BJ (cell line): ENCODE data around the gene FSD1. TPM values are rescaled to one million over a fixed set of nuclear protein-coding genes. Genes with fewer than 3 reads are reported as not detected.
"Not testable (repeated sequence)": the region's sequence is repeated elsewhere in the genome, so short reads cannot be mapped to it uniquely, and the experiment has no call there.

Experiments used
- CTCF ChIA-PET: fragments of 350-600 bp; formaldehyde crosslinking; extraction: SDS; loops from one replicate; lab custom pipeline; 2021; ENCODE audit warnings: antibody characterized with exemption, inconsistent platforms; lab: Yijun Ruan, JAX
- POLR2A ChIA-PET: fragments of 300-600 bp; sonication (Branson Sonifier 250); formaldehyde crosslinking; extraction: SDS; loops from one replicate; lab custom pipeline; 2021; ENCODE audit warnings: antibody characterized with exemption; lab: Charles Lee
- DNase-seq: peaks from one replicate; pipeline ENCODE4 v3.0.0-alpha.2; 2011; ENCODE audit warnings: low read depth
- H3K27me3 ChIP-seq: 2 replicates; pipeline ENCODE4 v1.6.0; 2011; ENCODE audit warnings: low read length; ENCODE audit not compliant: control insufficient read depth, insufficient read depth
- H3K36me3 ChIP-seq: 2 replicates; pipeline ENCODE4 v1.5.1; 2011; ENCODE audit warnings: low read length; ENCODE audit not compliant: control insufficient read depth, insufficient read depth
- H3K4me3 ChIP-seq: 2 replicates; pipeline ENCODE4 v1.5.1; 2011; ENCODE audit warnings: low read depth, mild to moderate bottlenecking, control low read depth, low read length
- CTCF ChIP-seq: IDR thresholded peaks from 2 replicates; pipeline ENCODE4 v1.5.1; 2011; ENCODE audit warnings: low read depth, mild to moderate bottlenecking, control low read depth, inconsistent platforms, low read length, moderate library complexity; ENCODE audit not compliant: insufficient read depth
- polyA plus RNA-seq: library from polyadenylated mRNA; depleted of rRNA; stranded (reverse); fragments of >200 nt; gene quantifications from 2 replicates; pipeline ENCODE4 v1.2.3, GENCODE V29; 2011

The FSD1 gene
- polyA plus RNA-seq, 1 experiment, result 11.9 TPM

DNA sequence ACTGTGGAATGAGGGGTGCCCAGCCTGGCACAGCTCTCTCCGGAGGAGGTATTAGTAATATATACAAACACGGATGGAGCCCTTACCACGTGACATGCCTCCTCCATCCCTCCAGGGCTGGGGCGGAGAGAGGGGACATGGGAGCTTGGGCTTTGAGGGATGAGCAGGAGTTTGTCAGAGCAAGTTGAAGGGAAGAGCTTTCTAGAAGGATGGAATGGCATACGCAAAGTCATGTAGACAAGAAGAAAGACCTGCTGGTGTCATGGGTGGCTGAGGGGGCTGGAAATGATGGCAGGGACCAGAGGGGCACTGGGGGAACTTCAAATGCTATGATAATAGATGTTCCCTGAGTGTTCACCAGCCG, 41.6 kb downstream of the FSD1 start:
- Histone ChIP-seq H3K27me3 (no peaks in the 10 kb centered on the region), H3K4me3 (no peak overlapping the region), H3K36me3 (0 out of 2 replicates have a peak, but pooled peaks cover 1% of the 10 kb centered on the region)
- ChIA-PET POLR2A (no interaction called here), CTCF (no interaction called here)
- no peak for TF ChIP-seq CTCF
- no peak for DNase-seq

DNA sequence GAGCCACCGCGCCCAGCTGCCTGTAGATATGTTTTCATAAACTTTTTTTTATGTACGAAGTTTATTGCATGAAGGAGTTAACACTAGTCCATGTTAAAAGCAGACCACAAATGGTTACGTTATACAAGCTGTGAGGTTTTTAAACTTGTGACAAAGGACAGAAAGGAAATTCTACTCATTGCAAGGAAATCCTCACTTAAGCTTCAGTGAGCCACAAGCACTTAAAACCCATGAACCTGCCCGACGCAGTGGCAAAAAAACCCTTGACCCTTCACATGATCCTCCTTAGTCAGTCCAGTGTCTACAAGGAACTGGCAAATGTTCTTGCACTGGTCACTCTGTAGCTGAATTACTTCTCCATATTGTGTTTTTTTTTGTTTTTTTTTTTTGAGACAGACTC, 43.1 kb downstream of the FSD1 start:
- no peak for TF ChIP-seq CTCF
- Histone ChIP-seq H3K4me3 (no peak overlapping the region), H3K36me3 (0 out of 2 replicates have a peak, but pooled peaks cover 1% of the 10 kb centered on the region), H3K27me3 (no peaks in the 10 kb centered on the region)
- no peak for DNase-seq
- POLR2A ChIA-PET, result no interaction called here
- CTCF ChIA-PET, result no interaction called here

- H3K36me3 ChIP-seq, POLR2A ChIA-PET, H3K27me3 ChIP-seq, H3K4me3 ChIP-seq, CTCF ChIA-PET, DNase-seq: not testable (repeated sequence)
Measured at GRCh38 chr19:4349225-4349624, 44.8 kb downstream of the FSD1 start.

DNA sequence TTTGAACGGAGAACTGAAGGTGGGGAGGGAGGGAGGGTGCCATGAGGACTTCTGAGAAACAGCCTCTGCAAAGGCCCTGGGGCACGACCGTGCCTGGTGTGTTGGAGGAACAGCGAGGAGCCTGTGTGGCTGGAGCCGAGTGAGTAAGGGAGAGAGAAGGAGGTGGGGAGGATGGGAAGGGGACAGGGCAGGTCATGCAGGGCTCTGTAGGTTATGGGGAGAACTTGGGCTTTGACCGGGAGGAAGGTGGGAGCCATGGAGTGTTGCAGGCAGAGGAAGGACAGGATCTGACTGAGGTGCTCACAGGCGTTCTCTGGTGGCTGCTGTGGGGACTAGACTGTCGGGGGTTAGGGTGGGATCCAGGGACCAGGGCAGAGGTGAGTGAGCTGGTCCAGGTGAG, 45.7 kb downstream of the FSD1 start:
- no peak for TF ChIP-seq CTCF
- POLR2A ChIA-PET, result no interaction called here
- no peaks in the 10 kb centered on the region for H3K27me3 ChIP-seq
- H3K4me3 ChIP-seq, result no peak overlapping the region
- H3K36me3 ChIP-seq, result peaks cover 1% of the 10 kb centered on the region; the same call in 1 of the 2 replicates
- DNase-seq, result no peak
- CTCF ChIA-PET, result no interaction called here

DNA sequence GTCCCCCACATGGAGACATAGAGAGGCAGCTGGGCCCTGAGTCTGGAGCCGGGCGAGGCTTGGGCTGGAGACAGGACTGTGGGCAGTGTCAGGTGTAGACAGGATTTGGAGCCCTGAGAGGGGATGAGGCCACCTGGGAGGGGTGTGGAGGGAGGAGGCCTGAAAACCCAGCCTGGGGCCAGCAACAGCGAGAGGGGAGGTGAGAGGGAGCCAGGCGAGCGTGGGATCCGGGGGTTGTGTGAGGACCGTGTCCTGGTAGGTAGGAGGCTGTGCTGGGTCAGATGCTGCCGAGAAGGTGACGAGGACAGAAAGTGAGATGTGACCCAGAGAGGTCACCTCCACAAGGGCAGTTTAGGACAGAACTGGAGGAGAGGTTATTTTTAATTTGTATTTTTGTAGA, 46.3 kb downstream of the FSD1 start:
- H3K4me3 ChIP-seq, result no peak overlapping the region
- no peak for TF ChIP-seq CTCF
- no peaks in the 10 kb centered on the region for H3K27me3 ChIP-seq
- ChIA-PET POLR2A (no interaction called here), CTCF (interaction anchor here (4.1 kb wide), 1 partner anchor 13 kb away, joined by 49 read pairs; no protein-coding TSS in a partner anchor)
- DNase-seq, result no peak
- H3K36me3 ChIP-seq, result peaks cover 1% of the 10 kb centered on the region; the same call in 1 of the 2 replicates

DNA sequence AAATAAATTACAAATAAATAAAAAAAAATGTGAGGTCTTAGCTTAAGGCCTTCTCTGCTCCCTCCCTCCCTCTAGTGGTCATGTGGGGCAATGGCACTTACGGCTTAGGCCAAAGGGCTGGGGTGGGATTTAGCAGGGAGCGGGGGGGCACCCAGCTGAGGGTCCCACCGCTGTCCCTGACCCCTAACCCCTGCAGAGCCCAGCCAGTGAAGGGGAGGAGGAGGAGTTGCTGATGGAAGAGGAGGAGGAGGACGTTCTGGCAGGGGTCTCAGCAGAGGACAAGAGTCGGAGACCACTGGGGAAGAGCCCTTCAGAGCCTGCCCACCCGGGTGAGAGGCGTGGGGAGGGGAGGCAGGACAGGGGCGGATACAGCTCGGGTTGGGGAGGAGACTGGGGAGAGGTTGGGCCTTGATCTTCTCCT, 48.3 kb downstream of the FSD1 start:
- ChIA-PET POLR2A (interaction anchor here (0.6 kb wide), 1 partner anchor 53 kb away, joined by 4 read pairs; no protein-coding TSS in a partner anchor), CTCF (interaction anchor here (0.6 to 4.1 kb wide), 31 partner anchors 8 to 173 kb away, joined by 3 to 49 read pairs (median 4); partner anchors contain the start of genes FSD1, MPND, SH3GL1 and STAP2)
- no peak overlapping the region for H3K4me3 ChIP-seq
- H3K27me3 ChIP-seq, result no peaks in the 10 kb centered on the region
- H3K36me3 ChIP-seq, result peaks cover 1% of the 10 kb centered on the region; the same call in 1 of the 2 replicates
- DNase-seq, result no peak
- peak; percentile 92 for TF ChIP-seq CTCF
